Stimulated activated CD4-positive, alpha-beta T cell treated with anti-CD3 and anti-CD28 coated beads, Interleukin-4, amount 100 ng/mL, for 4 hours (primary cell): ENCODE results near the gene AKR1A1.
"Not testable (repeated sequence)": the region's sequence is repeated elsewhere in the genome, so short reads cannot be mapped to it uniquely, and the experiment has no call there.

ENCODE experiments used
- DNase-seq, 2 experiments: peaks; one replicate each; pipeline ENCODE4 v3.0.0-alpha.2; 2020

AKR1A1 gene

DNA sequence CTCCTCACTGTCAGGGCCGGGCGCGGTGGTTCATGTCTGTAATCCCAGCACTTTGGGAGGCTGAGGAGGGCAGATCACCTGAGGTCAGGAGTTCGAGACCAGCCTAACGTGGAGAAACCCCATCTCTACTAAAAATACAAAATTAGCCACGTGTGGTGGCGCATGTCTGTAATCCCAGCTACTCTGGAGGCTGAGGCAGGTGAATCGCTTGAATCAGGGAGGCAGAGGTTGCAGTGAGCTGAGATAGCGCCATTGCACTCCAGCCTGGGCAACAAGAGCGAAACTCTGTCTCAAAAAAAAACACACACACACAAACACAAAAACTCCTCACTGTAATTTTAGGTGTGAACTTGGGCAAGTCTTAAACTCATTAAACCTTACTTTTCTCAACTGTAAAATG is 26.7 kb upstream of the AKR1A1 start:
- not testable (repeated sequence) for DNase-seq

DNA sequence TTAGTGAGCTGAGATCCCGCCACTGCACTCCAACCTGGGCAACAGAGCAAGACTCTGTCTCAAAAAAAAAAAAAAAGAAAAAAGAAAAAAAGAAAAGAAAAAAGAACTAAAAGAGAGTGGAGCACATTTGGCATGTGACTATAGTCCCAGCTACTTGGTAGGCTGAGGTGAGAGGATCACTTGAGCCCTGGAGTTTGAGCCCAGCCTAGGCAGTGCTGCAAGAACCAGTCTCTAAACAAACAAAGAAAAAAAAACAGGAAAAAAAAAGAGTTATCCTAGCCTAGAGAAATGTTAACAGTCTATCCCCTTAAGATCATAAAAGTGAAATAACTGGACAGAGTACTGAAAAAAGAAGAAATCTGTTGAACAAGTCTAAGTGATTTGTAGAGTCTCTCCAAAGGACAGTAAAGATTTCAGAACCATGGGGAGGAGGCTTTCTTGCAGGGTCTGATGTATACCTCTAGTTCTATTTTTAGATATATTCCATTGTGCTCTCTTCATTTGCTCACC is 24.4 kb upstream of the AKR1A1 start:
- DNase-seq, result no peak

DNA sequence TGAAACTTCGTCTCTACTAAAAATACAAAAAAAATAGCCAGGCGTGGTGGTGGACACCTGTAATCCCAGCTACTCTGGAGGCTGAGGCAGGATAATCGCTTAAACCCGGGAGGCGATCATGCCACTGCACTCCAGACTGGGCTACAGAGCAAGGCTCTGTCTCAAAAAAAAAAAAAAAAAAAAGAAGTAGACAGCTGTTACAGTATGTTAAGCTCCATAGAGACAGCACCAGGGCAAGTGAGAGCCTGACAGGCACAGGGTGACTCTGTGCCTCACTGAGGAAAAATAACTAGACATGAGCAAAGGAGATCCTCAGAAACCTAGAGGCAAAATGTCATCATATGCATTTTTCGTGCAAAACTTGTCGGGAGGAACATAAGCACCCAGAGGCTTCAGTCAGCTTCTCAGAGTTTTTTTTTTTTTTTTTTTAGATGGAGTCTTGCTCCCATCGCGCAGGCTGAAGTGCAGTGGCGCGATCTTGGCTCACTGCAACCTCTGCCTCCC is 19.9 kb upstream of the AKR1A1 start:
- no peak for DNase-seq

DNA sequence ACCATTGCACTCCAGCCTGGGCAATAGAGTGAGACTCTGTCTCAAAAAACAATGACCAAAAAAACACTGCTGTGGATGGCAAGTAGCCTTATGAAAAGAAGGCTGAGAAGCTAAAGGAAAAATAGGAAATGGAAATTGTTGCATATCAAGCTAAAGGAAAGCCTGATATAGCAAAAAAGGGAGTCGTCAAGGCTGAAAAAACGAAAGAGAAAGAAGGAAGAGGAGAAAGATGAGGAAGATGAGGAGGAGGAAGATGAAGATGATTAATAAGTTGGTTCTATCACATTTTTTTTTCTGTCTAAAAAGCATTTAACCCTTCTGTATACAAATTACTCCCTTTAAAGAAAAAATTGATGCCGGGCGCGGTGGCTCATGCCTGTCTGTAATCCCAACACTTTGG is 18.8 kb upstream of the AKR1A1 start:
- DNase-seq, result no peak

DNA sequence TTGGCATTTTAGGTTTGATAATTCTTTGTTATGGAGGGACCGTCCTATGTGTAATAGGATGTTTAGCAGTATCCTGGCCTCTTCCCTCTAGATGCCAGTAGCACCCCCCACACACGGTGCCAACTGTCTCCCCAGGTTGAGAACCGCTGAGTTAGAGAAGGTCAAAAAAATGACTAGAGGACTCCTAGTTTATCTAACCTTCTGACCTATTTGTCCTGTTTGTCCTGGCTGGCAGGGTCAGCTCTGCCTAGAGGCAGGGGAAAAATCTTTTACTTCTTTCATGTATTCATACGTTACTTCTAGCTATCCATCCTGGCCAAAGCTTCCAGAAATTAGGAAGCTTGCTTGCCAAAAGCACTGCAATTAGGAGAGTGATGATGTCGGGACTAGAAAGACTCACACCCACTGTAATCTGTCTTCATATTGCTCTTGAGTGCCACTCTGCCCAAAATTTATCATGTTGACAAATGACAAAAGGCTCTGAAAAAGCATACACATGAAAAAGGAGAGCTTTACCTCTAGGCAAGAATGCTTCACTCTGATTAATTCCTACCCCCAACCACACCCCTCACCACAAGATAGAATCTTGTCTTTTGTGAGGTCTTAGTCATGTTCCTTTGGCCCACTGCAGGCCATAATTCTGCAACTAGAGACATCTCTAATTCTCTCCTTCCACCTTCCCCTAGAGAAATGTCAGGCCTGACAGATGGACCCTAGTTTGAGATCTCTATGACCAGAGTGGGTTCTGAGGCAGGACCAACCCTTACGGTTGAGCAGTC is 14.4 kb upstream of the AKR1A1 start:
- DNase-seq, result no peak

DNA sequence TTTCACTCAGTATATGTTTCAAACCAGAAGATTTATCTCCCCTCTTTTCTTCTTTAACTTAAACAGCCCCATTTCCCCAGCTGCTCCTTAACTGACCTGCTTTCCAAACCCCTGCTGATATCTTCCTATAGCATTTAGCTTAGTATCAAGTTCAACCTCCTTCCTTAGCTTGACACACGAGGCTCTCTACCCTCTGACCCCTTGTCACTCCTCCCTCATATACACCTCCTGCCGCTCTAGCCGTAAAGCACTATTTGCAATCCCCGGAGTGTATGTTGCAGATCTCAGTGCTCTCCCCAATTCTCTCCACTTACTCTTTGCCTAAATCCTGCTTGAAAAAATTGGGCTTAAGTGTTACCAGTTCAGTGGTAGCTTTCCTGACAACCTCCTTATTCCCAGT is 13.7 kb upstream of the AKR1A1 start:
- DNase-seq, result no peak

DNA sequence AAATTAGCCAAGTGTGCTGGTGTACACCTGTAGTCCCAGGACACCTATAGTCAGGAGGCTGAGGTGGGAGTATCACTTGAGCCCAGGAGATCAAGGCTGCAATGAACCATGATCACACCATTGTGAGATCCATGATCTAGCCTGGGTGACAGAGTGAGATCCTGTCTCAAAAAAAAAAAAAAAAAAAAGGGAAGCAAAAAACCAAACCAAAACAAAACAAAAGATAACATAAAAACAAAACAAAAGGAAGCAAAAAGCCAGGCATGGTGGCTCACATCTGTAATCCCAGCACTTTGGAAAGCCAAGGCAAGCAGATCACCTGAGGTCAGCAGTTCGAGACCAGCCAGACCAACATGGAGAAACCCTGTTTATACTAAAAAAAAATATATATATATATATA is 9.4 kb upstream of the AKR1A1 start:
- no peak for DNase-seq

DNA sequence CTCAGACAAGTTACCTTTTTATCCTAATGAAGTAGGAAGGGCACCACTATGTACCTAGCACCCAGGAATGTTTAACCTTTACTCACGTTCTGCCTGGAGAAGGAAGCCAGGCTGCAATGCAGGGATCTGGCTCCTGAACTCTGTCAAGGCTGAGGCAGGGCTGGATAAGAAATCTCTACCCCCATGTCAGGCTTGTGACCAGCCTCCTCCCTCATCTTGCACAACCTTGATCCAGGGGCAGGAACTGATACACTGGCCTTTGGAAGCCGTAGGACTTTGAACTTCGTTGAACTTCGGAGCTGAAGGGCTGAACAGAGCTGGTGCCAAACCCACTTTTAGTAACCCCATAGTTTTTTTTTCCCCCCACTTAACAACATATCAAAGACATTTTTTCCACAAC is 8.0 kb upstream of the AKR1A1 start:
- no peak for DNase-seq

DNA sequence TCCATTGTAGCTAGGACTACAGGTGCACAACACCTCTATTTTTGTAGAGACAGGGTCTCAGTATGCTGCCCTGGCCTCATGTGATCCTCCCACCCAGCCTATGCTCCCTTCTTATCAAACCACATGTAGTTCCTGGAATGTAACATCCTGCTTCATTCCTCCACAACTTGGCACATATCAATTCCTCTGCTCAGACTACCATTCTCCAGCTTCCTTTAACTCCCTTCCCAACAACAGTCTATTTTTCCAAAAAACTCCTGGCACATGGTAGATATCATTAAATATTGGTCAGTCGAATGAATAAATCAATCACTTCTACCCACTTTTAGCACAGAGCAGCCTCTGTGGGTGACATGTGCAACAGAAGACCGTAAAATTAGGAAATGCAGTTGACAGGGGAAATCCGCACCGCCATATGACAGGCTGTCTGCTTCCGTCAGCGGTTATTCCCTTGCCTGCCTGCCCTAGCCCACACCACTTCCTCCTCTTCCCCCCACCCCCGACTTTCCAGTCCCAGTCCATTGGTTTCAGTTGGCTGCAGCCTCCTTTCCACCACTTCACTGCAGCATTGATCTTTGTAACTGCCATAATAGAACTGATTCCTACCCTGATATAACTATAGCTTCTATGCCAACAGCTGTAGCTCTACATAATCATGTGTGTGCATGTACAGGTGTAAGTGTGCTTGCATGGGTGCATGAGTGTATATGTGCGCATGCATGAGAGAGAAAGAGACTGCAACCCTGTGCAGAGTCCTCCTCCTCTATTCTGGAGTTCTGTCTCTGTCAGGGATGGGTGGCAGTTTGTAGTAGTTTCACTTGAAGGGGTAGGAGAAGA is 6.8 kb upstream of the AKR1A1 start:
- DNase-seq, result peak; percentile 57 to 85

DNA sequence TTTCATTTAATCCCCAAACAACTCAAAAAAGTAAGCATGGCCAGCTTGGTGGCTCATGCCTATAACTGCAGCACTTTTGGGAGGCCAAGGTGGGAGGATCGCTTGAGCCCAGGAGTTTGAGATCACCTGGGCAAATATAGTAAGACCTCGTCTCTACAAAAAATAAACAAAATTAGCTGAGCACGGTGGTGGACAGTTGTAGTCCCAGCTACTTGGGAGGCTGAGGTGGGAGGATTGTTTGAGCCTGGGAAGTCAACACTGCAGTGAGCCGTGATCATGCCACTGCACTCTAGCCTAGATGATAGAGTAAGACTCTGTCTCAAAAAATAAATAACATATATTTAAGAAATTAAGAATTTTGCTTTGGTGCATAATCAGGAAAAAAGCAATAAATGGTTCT is 6.1 kb upstream of the AKR1A1 start:
- no peak for DNase-seq

DNA sequence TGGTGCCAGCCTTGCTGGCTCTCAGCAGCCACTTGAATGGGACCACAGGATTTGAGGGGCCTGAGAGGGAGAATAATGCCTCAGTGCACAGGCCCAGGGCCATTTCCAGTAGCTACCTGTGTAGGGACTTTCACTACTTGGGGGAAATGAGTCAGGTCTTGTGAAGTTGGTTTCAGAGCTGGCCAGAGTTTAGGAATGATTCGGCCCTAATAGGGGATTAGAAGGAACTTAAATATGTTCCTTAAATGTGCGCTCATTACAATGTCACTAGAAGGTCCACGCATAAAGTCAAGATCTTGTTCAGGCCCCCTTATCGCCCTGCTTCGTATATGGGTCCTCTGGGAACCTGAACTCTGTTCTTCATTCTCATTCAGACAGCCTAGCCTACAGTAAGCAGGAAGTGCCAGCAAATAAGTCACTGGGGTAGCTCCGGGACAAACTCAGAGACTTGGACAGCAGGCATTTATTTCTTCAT is 5.6 kb upstream of the AKR1A1 start:
- DNase-seq, result no peak

DNA sequence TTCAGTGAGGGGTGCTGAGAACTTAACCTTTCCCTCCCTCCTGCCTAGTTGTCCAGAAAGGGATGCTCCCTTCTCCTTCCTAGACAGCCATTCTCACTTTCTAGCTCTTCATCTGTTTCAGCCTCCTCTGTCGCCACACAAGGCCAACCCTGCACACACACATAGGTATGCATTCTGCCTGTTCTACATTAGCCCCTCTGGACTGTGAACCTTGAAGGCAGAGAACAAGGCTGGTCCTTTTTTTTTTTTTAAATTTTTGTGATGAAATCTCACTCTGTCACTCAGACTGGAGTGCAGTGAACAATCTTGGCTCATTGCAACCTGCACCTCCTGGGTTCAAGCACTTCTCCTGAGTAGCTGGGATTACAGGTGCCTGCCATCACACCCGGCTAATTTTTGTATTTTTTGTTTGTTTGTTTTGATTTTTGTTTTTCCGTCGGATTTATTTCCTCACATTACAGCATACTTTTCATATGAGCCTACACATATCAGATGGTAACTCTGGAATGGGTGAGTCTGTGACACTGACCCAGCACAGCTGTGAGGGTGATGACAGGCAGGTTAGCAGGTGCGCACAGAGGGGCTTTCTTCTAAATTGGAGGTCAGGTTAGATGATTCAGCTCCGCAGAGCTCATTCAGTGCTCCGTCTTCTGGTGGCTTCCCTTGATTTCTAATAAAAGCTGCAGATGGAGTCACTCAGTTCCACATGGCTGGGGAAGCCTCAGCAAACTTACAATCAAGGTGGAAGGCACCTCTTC is 4.9 kb upstream of the AKR1A1 start:
- DNase-seq, result no peak

DNA sequence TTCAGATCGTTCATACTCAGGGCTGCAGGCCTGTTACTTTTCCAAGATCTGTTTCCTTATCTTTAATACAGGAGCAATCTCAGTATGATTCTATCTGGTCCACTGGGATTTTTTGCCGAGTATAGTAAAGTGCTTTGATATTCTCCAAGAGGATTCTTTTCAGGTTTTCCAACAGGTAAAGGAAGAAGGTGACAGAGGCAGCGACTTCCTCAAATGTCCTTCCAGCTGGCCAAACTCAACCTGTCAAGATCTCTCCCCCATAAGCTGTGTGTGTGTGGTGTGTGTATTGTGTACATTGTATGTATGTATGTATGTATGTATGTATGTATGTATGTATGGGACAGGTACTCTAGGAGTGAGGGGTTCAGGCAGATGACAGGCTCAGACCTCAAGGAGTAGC is 1.1 kb downstream of the AKR1A1 start:
- no peak for DNase-seq

DNA sequence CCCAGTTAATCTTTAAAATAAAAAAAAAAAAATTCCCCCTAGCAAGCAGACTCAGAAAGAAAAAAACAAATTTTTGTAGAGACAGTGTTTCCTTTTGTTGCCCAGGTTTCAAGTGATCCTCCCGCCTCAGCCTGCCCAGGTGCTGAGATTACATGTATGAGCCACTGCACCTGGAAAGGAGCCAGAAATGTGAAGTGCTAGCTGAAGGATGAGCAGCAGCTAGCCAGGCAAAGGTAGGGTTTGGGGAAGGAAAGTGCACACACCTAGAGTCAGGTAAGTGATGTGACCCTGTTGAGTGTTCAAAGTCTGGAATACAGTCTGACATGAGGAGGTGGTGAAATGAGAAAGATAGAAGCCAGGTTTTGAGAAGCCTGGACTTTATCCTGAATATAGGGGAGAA is 1.7 kb downstream of the AKR1A1 start:
- DNase-seq, result no peak

DNA sequence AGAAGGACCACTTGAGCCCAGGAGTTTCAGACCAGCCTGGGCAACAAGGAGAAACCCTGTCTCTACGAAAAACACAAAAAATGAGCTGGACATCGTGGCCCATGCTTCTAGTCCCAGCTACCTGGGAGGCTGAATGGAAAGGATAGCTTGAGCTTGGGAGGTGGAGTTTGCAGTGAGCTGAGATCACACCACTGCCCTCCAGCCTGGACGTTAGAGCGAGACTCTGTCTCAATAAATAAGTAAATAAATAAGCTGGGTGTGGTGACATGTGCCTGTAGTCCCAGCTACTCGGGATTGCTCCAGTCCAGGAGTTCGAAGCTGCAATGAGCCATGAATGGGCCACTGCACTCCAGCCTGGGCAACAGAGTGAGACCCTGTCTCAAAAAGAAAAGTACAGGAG is 3.6 kb downstream of the AKR1A1 start:
- DNase-seq, result no peak

DNA sequence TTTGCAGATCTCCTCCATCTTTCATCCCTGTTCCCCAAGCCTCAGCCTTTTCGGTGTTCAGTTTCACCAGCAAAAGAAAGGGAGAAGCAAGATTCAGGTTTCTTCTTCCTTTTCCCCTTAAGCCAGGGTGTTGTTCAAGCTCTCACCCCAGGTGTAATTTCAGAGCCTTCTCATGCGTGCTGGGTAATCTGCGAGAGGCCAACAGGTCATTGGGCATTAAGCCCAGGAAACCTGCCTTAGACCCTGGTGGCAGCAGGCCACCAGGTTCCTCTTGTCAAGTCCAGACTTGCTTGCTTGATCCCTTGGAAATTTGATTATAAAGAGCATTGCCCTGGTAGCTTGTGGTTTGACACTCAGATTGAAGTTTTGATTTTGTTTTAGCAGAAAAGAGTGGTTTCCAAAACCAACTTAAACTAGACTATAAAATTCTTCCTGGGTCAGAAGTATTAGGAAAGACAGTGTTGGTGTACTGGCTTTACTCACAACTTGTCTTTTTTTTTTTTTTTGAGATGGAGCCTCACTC is 6.9 kb downstream of the AKR1A1 start:
- no peak for DNase-seq

DNA sequence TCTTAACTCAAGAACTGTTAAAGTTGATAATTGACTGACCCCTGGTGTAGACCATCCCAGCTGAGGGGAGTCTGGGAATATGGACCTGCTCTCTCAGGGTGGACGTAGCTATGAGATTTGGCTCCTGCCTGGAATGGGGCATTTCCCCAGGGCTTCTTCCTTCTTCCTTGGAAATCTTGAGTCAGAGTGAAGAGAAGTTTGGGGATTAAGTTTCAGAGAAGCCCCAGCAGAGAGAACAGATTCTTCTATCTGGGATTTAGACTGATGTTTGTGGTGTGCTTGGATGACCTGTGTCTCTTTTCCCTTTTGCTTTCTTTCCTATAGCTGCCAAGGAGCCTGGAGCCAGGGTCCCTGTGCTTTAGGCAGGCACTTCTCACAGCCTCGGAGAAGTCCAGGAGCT is 13.2 kb downstream of the AKR1A1 start:
- DNase-seq, result no peak

DNA sequence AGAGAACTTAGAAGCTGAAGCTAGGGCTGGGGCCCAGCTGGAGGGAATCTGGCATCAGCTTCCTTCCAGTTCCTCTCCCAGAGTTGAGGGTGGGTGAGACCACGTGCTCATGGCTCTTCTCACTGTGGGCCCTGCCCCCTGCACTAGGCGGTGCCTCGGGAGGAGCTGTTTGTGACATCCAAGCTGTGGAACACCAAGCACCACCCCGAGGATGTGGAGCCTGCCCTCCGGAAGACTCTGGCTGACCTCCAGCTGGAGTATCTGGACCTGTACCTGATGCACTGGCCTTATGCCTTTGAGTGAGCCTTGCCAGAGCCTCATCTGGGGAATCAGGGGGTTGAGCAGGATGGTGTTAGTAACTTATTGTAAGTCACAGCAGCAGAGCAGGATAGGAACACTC is 16.1 kb downstream of the AKR1A1 start:
- DNase-seq, result no peak

DNA sequence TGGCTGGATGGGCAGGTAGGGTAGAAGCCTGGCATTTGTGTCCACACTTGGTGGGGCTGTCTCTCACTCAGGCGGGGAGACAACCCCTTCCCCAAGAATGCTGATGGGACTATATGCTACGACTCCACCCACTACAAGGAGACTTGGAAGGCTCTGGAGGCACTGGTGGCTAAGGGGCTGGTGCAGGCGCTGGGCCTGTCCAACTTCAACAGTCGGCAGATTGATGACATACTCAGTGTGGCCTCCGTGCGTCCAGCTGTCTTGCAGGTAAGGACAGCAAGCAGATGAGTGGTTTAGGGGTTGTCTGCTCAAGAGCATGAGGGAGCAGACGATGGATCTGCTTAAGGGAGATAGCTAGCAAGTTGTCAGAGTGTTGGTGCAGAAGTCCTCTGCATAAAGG is 17.3 kb downstream of the AKR1A1 start:
- no peak for DNase-seq

DNA sequence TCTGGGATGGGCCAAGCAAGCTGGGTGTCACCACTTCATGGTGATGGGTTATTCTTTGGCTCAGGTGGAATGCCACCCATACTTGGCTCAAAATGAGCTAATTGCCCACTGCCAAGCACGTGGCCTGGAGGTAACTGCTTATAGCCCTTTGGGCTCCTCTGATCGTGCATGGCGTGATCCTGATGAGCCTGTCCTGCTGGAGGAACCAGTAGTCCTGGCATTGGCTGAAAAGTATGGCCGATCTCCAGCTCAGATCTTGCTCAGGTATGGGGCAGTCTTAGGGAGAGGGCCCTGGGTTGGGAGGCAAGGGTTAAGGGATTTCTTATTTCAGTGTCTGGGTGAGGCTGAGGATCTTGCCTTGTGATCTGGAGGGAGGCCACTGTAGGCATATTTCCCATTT is 17.8 kb downstream of the AKR1A1 start:
- no peak for DNase-seq

DNA sequence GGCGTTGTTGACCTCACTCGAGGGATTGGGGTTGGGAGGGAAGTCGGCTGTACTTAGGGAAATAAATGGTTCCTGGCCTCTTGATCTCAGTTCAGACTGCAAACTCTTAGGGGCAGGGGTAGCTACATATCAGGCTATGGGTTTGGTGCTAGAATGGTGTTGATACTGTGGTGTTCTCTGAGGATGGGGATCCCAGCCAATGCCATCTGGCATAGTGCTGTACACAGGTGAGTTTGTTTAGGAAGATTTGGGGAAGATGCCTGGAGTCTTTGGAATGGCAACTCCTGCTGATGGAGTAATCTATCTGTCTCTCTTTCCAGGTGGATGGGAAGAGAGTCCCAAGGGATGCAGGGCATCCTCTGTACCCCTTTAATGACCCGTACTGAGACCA is 18.9 kb downstream of the AKR1A1 start:
- DNase-seq, result no peak

DNA sequence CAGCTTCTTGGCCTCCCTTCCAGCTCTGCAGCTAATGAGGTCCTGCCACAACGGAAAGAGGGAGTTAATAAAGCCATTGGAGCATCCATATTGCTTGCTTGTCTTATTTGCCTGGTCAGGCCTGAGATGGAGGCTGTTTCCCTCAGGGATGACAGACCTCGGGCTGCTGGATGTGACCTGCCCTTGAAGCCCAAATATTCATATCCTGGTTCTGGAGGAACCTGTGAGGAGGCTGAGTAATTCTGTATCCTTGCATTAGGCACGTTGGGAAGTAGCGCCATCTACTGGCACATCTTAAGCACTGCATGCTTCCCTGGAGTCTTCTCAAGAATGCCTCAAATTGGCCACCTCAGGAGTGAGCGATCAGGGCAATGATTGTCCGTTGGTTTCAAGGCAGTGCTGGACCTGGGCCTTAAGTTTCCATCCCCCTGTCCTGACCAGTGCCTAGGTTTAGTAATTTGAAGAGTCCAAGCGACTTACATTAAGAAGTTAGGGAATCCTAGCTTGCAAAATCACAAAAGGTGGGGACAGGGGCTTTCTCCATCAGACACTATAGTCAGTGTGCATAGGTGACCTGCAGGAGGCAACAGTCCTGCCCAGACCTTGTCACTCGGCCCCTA is 19.4 kb downstream of the AKR1A1 start:
- DNase-seq, result peak; percentile 52 to 67
